SU-DHL-6 (cell line): ENCODE measurements around the gene ZNF574.

Experiments used
- EZH2phosphoT487 ChIP-seq: fragments of 200-600 bp; sonication (generic), shearing (Covaris generic); conservative IDR thresholded peaks from 2 replicates; pipeline ENCODE4 v1.6.1; 2018; ENCODE audit warnings: mild to moderate bottlenecking, antibody characterized with exemption, low read length, moderate library complexity, mixed read lengths
- TF ChIP-seq, protein P1 (sequence below): fragments of 200-600 bp; sonication (generic); IDR thresholded peaks from one replicate; pipeline ENCODE4 v1.5.1; 2017; ENCODE audit warnings: antibody characterized with exemption, mild to moderate bottlenecking, low read length, moderate library complexity; ENCODE audit not compliant: insufficient read depth, poor library complexity, severe bottlenecking

DNA sequence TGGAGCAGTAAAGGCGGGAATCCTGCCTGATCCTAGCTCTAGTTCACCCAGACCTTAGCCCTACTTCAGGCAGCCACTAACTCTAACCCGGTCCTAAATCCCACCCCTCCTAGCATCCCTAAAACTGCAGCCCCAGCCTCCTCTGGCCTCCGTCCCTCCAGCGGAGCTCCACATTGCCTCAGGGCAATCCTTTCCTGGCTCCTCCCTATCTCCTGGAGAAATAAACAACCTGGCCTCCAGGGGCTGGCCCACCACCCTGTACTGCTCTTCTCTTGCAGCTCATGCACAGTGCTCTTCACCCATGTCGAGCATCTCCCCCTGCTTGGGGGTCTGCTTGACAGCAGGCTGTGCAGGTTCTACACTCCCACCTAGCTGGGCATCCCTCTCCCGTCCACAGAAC, 49.6 kb downstream of the ZNF574 start:
- TF ChIP-seq, protein P1, sequence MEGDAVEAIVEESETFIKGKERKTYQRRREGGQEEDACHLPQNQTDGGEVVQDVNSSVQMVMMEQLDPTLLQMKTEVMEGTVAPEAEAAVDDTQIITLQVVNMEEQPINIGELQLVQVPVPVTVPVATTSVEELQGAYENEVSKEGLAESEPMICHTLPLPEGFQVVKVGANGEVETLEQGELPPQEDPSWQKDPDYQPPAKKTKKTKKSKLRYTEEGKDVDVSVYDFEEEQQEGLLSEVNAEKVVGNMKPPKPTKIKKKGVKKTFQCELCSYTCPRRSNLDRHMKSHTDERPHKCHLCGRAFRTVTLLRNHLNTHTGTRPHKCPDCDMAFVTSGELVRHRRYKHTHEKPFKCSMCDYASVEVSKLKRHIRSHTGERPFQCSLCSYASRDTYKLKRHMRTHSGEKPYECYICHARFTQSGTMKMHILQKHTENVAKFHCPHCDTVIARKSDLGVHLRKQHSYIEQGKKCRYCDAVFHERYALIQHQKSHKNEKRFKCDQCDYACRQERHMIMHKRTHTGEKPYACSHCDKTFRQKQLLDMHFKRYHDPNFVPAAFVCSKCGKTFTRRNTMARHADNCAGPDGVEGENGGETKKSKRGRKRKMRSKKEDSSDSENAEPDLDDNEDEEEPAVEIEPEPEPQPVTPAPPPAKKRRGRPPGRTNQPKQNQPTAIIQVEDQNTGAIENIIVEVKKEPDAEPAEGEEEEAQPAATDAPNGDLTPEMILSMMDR, result no peak
- no peak for TF ChIP-seq EZH2phosphoT487
